Stimulated activated CD8-positive, alpha-beta memory T cell treated with anti-CD3 and anti-CD28 coated beads, Interleukin-4, amount 100 ng/mL, for 4 hours (primary cell): Measurements from ENCODE around the gene OR4D2.

Experiments used
- DNase-seq, 2 donors: peaks; one replicate each; pipeline ENCODE4 v3.0.0-alpha.2; 2020; ENCODE audit warnings: low read depth in 2 of 2, low spot score in 1 of 2

The OR4D2 gene

DNA sequence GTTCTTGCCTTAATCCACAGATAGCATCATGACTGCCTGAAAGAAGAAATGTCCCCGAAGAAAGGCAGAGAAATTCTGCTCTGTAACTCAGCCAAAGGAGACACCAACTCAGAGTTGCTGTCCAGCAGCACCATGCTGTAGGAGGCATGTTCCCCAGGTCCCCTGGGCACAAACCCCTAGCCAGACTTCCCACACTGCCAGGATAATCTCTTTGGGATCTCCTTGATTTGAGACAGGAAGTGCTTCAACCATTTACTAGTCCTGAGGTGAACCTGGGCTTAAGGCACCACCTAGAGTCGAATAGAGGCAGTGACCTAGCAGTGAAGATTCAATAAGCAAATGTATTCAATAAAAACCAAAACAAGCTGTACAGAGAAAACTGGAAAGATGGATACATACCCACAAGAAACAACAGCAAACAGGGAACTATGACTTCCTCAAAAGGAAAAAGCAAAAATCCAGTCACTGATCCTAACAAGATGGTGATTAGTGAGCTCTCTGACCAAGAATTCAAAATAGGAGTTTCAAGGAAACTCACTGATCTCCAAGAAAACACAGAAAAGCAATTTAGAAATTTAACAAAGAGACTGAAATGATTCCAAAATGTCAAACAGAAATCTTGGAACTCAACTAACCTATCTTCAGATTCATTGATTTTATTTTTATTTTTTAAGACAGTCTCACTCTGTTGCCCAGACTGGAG, 5.7 kb downstream of the OR4D2 start:
- no peak for DNase-seq

DNA sequence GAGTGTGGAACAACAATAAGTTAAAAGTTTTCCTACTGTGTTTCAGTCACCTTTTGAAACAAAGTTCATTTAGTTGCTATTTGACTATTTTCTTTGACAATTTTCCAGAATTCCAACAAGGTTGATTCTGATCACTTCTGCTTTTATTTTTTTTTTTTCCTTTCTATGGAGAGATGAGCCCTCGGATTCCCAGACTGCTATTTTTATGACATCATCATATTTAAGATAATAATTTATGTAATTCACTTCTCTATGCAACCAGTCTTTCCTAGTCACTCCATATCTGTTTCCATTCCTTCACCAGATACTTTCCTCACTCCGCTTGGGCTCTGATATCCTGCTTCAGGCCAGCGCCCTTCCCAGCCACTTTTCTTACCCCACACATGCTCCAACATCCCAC, 8.1 kb downstream of the OR4D2 start:
- no peak for DNase-seq

DNA sequence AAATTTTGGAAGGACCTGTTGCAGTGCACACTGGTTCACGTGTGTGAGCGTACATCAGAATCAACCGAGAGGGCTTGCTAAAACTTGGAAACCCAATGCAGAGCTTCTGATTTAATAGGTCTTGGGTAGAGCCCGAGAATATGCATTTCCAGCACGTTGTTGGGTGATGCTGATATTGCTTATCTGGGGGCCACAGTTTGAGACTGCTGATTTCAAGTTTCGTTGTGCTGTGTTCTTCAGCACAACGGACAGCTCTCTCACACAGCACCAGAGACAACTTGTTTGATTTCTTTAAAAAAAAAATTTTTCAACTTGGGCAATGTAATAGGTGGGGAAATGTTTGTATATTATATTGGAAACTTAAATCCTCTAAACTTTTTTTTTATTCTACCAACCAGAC, 9.4 kb downstream of the OR4D2 start:
- DNase-seq, result no peak

DNA sequence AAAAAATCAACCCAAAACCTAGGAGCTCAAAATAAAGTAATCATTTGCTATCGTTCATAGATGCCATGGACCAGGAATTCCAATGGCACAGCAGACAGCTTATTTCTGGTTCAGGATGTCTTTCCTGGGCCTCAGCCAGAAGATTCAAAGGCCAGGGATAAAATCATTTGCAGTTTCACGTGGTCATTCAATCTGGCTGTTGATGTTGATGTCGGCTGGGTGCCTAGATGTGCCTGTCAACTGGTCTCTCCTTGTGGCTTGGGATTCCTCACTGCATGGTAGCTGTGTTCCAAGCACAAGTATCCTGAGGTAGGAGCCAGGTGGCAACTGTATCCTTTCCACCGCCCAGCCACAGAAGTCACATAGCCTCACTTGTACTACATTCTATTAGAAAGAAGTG, 15.0 kb downstream of the OR4D2 start:
- DNase-seq, result no peak

DNA sequence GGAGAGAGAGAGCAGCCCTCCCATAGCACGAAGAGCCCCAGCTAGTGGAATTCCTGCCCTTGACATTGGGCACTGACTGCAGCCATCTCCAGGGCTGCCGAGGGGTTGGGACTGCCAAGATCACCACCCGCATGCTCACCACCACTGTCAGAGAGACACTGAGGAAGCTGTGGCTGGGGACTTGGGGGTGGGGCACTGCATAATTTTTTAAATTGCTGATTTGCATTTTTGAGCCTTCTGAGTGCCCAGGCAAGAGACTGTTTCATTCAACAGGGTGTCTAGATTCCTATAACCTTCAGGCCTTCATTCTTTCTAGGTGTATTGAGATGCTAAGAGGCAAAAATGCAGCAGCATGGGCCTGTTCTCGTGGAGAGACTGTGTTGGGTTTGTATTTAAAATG, 16.7 kb downstream of the OR4D2 start:
- DNase-seq, result no peak

DNA sequence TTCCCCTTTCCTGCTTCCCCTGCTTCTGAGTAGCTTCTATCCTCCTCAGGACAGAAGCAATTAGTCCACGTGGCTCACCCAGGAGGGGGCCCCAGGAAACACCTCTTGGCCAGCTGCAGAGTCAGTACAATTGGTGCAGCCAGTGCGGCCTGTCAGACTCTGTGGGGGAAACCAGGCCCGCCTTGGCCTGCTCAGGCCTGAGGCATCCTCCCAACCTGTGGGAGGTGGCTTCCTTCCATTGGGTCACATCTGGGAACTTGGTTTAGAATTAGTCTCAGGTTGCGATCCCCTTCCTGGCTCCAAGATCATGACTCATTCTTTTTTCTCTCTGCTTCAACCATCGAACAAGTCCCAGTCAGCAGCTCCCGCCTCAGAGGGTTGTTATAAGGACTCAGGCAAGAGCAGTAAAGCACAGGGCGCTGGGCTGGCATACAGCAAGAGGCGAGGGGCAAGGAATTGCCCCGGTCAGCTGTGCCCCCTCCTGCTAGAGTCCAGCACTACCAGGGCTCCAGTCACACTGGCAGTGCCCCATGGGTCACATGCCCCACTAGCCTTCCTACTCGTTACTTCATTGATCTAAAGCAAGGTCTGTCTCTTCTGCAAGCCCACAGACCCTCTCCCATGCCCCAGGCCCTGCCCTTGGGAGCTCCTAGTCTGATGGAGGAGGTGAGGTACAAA, 17.7 kb downstream of the OR4D2 start:
- DNase-seq, result no peak

DNA sequence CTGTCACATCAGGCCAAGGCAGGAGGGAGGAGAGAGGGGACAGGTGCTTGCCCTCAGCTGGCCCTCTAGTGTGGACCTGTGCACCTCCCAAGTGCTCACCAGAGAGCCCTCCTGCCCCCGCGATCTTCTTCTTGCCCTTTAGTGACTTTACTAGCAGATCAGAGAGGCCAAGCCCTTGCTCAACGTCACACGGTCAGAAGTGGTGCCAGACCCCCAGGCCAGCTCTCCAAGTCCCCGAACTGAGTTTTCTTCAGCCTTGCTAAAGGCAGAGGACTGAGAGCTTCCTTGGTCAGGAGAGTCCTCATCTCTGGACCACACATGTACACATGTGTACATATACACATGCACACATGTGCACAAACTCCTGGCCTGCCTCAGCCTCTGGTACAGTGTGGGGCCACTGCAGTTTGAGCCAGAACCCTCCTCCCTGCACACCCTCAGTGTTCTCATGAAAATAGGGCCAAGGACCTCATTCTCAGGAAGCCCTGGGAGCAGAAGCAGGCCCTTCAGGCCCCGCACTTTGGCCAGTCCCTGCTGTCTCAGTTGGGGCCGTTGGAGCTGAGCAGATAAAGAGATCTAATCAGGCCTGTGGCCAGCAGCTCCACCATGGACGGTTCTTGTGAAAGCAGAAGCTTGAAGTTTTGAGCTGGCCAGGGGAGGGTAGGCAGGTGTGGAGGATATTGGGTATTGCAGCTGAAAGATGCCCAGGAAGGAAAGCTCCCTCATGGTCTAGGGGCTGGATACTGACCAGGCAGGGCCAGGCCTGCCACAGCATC, 18.4 kb downstream of the OR4D2 start:
- DNase-seq, result no peak

DNA sequence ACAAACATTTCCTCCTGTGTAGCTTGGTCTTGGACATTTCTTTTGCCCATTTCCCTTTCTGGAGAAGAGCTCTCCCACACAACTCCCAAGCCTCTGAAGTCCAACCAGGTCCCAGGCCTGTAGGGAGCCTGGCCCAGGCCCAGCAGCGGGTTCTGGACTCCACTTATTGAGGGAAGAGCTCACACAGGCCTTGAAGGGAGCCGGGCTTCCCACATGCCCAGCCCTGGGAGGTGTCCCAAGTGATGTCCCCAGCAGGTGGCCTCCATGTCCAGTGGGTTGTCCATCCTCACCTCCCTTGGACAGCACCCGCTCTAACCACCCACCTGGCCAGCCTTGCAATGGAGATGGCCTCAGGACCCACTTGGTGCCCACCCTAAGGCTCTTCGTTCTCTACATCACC, 19.8 kb downstream of the OR4D2 start:
- no peak for DNase-seq

DNA sequence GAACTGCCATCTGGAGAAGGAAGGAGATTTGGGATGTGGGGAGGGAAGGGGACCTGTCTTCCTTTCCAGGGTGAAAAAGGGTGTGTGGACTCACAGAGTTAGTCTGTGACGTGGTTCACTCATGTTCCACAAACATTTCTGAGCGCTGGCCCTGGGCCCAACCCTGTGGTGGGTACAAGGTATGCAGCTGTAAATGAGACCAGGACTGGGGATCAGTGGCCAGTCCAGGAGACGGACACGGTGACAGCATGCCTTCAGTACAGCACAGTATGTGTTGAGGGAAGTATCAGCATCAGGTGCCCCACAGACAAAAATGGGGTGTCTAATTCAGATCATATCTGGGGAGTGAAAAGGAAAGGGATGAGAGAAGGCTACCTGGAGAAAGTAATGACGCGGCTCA, 20.3 kb downstream of the OR4D2 start:
- no peak for DNase-seq

DNA sequence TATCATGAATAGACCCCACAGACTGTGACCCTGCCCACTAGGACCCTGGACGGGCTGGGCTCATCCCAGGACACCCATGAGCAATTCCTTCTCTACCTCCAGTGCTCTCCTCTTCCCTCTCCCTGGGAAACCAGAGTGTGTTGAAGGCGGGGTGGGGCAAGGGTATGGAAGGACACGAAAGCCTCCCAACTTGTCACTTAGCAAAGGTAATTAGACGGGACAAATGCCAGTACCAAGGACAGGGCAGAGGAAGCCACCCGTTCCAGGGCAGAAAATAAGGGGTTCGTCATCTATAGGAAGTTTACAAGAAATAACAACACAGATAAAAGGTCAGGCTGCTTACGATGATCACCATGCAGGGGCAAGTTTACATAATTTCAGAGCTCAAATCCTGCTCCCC, 20.9 kb downstream of the OR4D2 start:
- DNase-seq, result no peak

DNA sequence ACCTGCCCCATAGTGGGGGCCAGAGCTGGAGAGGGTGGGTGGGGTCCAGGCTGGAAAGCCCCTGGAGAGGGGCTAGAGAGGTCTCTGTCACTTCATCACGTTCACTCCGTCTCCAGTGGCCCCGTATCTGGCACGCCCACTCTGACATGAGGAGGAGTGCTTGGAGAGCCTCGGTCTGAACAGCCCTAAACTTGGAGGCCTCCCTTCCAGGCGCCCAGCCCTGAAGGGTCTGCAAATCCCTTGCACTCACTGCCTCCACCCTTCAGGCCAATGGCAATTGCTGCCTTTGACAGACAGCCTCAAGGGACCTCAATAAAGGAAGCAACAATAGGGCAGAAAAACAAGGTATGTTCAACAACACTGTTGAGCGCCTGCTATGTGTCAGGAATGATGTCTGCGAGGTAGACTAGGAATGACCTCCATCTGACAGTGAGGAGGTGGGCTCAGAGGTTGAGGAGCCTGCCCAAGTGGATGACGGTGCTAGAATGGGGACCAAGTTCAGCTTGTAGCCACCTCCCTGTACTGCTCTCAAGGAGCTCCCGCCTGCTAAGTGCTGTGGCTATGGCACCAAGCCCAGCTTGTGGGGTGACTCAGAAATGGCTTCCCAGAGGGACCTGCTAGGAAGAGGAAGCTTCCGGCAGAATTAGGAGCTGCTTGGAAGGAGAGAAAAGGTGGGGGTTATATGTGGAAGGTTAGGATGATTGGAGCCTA, 22.8 kb downstream of the OR4D2 start:
- no peak for DNase-seq

DNA sequence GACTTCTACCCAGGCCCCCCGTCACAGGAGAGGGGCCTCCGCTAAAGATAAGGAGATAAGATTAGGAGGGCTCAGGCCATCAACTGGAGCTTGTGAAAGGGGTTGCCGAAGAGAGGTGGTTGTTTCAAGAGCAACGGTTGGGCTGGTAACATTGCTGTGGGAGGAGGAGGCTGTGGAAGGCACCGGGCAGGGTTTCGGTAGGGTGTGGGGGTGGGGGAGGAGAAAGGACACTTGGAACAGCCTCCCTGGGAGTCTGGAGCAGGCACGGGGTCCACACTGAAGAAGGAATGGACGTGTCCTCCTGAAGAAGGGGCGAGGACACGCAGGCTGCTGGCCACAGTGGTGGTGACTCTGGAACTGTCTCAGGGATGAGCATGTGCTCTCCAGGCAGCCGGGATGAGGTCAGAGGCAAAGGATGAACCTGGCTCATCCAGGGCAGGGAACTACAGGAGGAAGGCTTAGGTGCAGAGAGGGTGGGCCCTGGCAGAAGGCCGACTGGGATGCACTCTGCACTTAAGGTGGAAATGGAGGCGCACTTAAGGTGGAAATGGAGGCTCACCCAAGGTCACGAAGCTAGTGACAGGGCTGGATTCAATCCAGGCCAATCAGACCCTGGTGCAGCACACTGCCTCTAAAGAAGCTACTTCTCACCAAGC, 24.6 kb downstream of the OR4D2 start:
- DNase-seq, result no peak

DNA sequence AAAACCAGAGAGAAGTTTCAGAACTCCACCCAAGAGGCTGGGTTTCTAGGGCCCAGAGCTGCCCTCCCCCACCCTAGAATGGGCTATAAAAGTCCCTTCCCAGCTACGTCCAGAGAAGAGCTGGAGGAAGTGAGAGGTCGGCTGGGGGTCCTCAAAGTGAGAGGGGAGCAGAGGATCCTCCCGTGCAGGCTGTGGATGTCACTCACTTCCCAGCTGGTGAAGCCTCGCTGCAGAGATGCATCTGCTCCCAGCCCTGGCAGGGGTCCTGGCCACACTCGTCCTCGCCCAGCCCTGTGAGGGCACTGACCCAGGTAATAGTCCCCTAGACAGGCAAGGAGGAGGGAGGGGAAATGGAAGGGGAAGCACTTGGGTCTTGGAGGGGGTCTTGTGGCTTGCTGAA, 25.8 kb downstream of the OR4D2 start, which contains the start of gene EPX:
Gene EPX (plus strand): TSS at position 115 of the 400 bp plus-strand sequence. CDS start 121 bp downstream, at position 236.
- no peak for DNase-seq

DNA sequence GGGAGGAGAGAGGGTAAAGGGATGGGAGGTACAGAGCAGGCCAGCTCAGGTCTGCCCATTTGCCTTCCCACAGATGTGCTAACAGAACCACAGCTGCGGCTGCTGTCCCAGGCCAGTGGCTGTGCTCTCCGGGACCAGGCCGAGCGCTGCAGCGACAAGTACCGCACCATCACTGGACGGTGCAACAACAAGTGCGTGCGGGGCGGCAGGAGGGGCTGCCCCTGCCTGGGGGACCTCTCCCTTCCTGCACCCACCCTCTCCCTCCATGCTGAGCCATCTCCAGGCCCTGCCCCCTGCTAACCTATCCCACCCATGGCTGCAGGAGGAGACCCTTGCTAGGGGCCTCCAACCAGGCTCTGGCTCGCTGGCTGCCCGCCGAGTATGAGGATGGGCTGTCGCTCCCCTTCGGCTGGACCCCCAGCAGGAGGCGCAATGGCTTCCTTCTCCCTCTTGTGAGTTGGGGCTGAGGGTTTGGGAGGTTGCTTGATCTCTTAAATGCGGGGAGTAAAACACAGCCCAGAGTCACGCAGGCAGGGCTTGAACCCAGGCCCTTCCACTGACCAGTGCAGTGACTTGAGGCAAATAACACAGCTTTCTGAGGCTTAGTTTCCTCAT, 27.0 kb downstream of the OR4D2 start:
- DNase-seq, result no peak

DNA sequence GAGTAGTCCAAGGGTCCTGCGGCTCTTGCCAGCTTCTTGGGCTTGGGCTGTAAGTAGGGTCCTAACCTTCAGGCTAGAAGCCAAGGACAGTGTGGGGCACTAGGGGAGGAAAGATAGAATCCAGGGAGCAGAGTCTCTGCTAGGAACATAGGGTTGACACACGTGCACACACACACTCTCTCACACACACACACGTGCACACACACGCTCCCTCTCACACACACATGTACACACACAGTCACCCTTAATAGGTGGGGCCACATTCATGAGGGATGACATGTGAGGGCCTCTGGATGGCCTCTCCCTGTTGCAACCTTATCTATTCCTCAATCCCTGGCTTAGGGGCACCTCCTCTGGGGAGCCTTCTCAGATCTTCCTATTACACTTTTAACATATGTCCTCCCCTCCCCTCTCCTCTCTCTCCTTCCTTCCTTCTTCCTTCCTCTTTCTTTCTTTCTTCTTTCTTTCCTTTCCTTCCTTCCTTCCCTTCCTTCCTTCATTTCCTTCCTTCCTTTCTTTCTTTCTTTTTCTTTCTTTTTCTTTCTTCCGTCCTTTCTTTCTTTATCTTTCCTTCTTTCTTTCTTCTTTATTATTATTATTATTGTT, 28.8 kb downstream of the OR4D2 start:
- DNase-seq, result no peak

DNA sequence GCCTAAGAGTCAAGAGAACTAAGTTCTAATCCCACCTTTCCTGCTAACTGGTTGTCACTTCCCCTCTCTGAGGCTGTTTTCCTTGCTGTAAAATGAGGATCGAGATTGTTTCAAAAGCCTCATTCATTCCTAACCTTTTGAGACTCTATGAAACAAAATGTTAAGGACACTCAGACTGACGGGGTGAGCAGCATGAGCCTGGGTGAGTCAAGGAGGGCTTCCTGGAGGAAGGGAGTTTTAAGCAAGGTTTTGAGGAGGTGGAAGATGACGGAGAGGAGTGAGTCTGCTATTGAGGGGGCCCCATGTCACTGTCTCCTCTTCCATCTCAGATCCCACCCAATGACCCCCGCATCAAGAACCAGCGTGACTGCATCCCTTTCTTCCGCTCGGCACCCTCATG, 29.8 kb downstream of the OR4D2 start:
- DNase-seq, result no peak

DNA sequence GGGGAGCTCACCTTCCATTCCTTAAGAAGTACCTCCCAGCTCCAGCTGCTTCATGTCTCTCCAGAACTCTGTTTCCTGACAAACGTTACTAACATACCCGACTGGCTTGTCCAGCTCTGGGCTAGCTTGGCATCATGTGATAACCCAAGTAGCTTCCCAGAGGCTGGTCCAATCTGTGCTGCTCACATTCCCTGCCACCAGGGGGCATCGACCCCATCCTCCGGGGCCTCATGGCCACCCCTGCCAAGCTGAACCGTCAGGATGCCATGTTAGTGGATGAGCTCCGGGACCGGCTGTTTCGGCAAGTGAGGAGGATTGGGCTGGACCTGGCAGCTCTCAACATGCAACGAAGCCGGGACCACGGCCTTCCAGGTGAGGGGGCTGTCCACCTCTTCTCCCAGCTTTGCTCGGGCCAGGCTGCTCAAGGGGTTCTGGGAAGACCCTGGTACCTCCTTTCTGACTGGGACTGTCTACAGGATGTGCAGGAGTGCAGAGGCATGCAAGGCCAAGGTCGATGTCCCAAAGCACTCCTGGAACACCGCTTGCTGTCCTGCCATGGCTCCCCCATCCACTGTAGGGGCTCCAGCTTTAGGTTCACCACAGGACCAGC, 33.3 kb downstream of the OR4D2 start:
- DNase-seq, result peak; percentile 4 to 37

DNA sequence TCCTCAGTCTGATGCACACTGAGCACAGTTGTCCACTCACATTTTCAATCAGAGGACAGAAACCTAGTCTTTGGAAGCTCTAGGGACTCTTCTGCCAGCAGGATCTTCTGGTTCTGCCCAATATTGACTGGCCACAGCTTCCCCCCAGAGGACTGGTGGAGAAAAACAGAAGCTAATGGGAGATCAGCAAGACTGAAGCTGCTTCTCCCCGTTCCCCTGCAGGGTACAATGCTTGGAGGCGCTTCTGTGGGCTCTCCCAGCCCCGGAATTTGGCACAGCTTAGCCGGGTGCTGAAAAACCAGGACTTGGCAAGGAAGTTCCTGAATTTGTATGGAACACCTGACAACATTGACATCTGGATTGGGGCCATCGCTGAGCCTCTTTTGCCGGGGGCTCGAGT, 36.1 kb downstream of the OR4D2 start:
- DNase-seq, result no peak

DNA sequence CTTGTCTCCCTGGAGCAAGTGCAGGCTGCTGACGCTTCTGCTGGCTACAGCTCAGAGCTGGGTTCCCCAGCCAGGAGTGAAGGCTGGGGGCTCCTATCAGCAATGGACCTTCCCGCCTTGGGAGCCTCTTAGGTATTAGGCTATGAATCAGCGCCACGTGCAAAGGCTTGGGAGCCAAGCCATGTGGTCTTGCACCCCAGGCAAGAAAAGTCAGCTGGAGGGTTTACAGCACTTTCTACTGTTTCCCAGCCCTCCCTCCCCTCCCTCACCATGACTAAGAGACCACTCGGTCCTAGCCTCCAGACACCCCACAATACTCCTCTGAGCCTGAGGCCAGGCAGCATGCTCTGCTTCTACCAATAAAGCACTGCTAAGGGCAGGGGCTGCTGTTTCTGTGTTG, 38.0 kb downstream of the OR4D2 start:
- DNase-seq, result no peak

DNA sequence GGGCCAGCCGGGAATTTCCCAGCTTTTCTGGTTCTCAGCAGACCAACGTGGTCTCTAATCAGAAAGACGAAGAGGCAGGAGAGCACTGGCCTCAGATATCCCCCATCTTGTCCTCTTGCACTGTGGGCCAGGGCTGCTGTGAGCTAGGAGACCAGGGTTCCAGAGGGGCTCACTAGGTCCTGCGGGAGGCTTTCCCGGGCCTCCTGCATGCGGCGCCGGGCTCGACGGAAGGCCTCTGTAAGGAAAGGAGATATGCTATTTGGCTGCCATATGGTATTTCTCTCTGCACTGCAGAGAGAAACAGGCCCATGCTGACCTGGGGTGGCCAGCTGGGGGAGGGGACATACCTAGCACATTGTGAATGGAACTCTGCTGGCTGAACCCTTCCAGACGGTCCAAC, 39.2 kb downstream of the OR4D2 start:
- DNase-seq, result no peak
